GM23338 (cell line): Measurements from ENCODE around the gene SCAF4. TPM values are rescaled to one million over a fixed set of nuclear protein-coding genes. Genes with fewer than 3 reads are reported as not detected.

ENCODE experiments used
- ATAC-seq: fragments of 200-7000 bp; cut with Tn5 transposase; 3 replicates; pipeline ENCODE4 v1.9.1; 2020
- DNase-seq: peaks from one replicate; pipeline ENCODE4 v3.0.0-alpha.2; 2015; ENCODE audit warnings: low spot score
- H2AFZ ChIP-seq: fragments of 200-600 bp; sonication (generic); 2 replicates; pipeline ENCODE4 v1.8.0; 2016; ENCODE audit warnings: antibody characterized with exemption, mild to moderate bottlenecking, moderate library complexity
- H3F3A ChIP-seq: fragments of 200-600 bp; sonication (generic); replicated peaks from 2 replicates; pipeline ENCODE4 v1.8.0; 2017; ENCODE audit warnings: antibody characterized with exemption, mixed run types, low read depth
- H3K27ac ChIP-seq: fragments of 200-600 bp; sonication (generic); 2 replicates; pipeline ENCODE4 v1.6.1; 2016; ENCODE audit warnings: low read depth
- H3K27me3 ChIP-seq: fragments of 200-600 bp; sonication (generic); 2 replicates; pipeline ENCODE4 v1.8.0; 2016; ENCODE audit warnings: mild to moderate bottlenecking, mixed run types, moderate library complexity; ENCODE audit not compliant: insufficient read depth
- H3K36me3 ChIP-seq: fragments of 200-600 bp; sonication (generic); 2 replicates; pipeline ENCODE4 v1.8.0; 2016; ENCODE audit warnings: mild to moderate bottlenecking; ENCODE audit not compliant: insufficient read depth
- H3K4me1 ChIP-seq: fragments of 200-600 bp; sonication (generic); 2 replicates; pipeline ENCODE4 v1.8.0; 2016; ENCODE audit warnings: mild to moderate bottlenecking, moderate library complexity; ENCODE audit not compliant: insufficient read depth
- H3K4me2 ChIP-seq: fragments of 200-600 bp; sonication (generic); 2 replicates; pipeline ENCODE4 v1.7.1; 2017; ENCODE audit warnings: mixed run types
- H3K4me3 ChIP-seq: fragments of 200-600 bp; sonication (generic); 2 replicates; pipeline ENCODE4 v1.6.1; 2016; ENCODE audit warnings: mixed run types
- H3K79me2 ChIP-seq: fragments of 200-600 bp; sonication (generic); replicated peaks from 2 replicates; pipeline ENCODE4 v1.8.0; 2017; ENCODE audit warnings: mild to moderate bottlenecking; ENCODE audit not compliant: insufficient read depth
- H3K9me2 ChIP-seq: fragments of 200-600 bp; sonication (generic); 2 replicates; pipeline ENCODE4 v1.8.0; 2017; ENCODE audit not compliant: insufficient read depth
- H4K20me1 ChIP-seq: fragments of 200-600 bp; sonication (generic); replicated peaks from 2 replicates; pipeline ENCODE4 v1.8.0; 2017; ENCODE audit warnings: mild to moderate bottlenecking; ENCODE audit not compliant: insufficient read depth
- H3K27ac Mint-ChIP-seq: 2 replicates; pipeline ENCODE4 v1.8.0; 2020; ENCODE audit warnings: inconsistent platforms, mild to moderate bottlenecking, moderate library complexity, mixed read lengths
- H3K27me3 Mint-ChIP-seq: 3 replicates; pipeline ENCODE4 v1.8.0; 2022; ENCODE audit warnings: low read depth, mild to moderate bottlenecking, moderate library complexity, mixed read lengths, inconsistent platforms; ENCODE audit not compliant: insufficient read depth, poor library complexity
- H3K36me3 Mint-ChIP-seq: 3 replicates; pipeline ENCODE4 v1.8.0; 2021; ENCODE audit warnings: low read depth, mild to moderate bottlenecking, inconsistent platforms, moderate library complexity, mixed read lengths
- H3K4me1 Mint-ChIP-seq: 3 replicates; pipeline ENCODE4 v1.8.0; 2020; ENCODE audit warnings: mild to moderate bottlenecking, inconsistent platforms, mixed read lengths
- H3K4me3 Mint-ChIP-seq: 3 replicates; pipeline ENCODE4 v1.8.0; 2021; ENCODE audit warnings: moderate library complexity, mild to moderate bottlenecking, inconsistent platforms, mixed read lengths
- H3K9me3 Mint-ChIP-seq: 3 replicates; pipeline ENCODE4 v1.8.0; 2020; ENCODE audit warnings: moderate library complexity, mild to moderate bottlenecking, inconsistent platforms, mixed read lengths
- EZH2 ChIP-seq: fragments of 200-600 bp; sonication (generic); IDR thresholded peaks from one replicate; pipeline ENCODE4 v1.8.0; 2017; ENCODE audit warnings: antibody characterized with exemption, mild to moderate bottlenecking, low read depth; ENCODE audit not compliant: unreplicated experiment
- EZH2phosphoT487 ChIP-seq: fragments of 200-600 bp; sonication (generic); IDR thresholded peaks from one replicate; pipeline ENCODE4 v1.8.1; 2018; ENCODE audit warnings: antibody characterized with exemption; ENCODE audit not compliant: unreplicated experiment
- JUNB ChIP-seq: IDR thresholded peaks from one replicate; pipeline ENCODE4 v1.6.1; 2016; ENCODE audit warnings: antibody characterized with exemption; ENCODE audit not compliant: unreplicated experiment
- NANOG ChIP-seq: IDR thresholded peaks from 2 replicates; pipeline ENCODE4 v1.6.1; 2016; ENCODE audit warnings: antibody characterized with exemption, borderline replicate concordance
- POLR2AphosphoS5 ChIP-seq: IDR thresholded peaks from 2 replicates; pipeline ENCODE4 v1.6.1; 2016; ENCODE audit warnings: antibody characterized with exemption, low read depth
- ZNF114 ChIP-seq: fragments of 250-450 bp; sonication (Bioruptor Pico); IDR thresholded peaks from 2 replicates; pipeline ENCODE4 v1.5.0; 2020; ENCODE audit warnings: mild to moderate bottlenecking, moderate library complexity
- ZNF331 ChIP-seq: fragments of 250-450 bp; sonication (Bioruptor Pico); IDR thresholded peaks from 2 replicates; pipeline ENCODE4 v1.5.0; 2020; ENCODE audit warnings: low read depth, mild to moderate bottlenecking, moderate library complexity
- polyA plus RNA-seq: library from polyadenylated mRNA; unstranded; fragments of >200 nt; fragmentation: Nextera tagmentation; extraction: Ambion mirVana; gene quantifications from 2 replicates; pipeline ENCODE4 v1.2.1, GENCODE V29; 2016
- total RNA-seq: library from RNA; depleted of rRNA; stranded (reverse); fragments of >200 nt; shearing (Covaris generic); gene quantifications from 2 replicates; pipeline ENCODE4 v1.2.3, GENCODE V29; 2014
- TF ChIP-seq, protein P1 (sequence below): IDR thresholded peaks from 2 replicates; pipeline ENCODE4 v1.6.1; 2016; ENCODE audit warnings: antibody characterized with exemption
- TF ChIP-seq, protein P2 (sequence below): IDR thresholded peaks from one replicate; pipeline ENCODE4 v1.6.1; 2018; ENCODE audit warnings: antibody characterized with exemption; ENCODE audit not compliant: unreplicated experiment
- TF ChIP-seq, protein P3 (sequence below), 2 experiments: fragments of 200-600 bp in 1 of 2; sonication (generic) in 1 of 2; conservative IDR thresholded peaks; 2 replicates each; pipeline versions ENCODE4 v1.5.1 to v1.6.1; 2016 to 2017; ENCODE audit warnings: antibody characterized with exemption in 2 of 2, low read depth in 2 of 2, mild to moderate bottlenecking in 2 of 2, moderate library complexity in 1 of 2
- TF ChIP-seq, protein P4 (sequence below): fragments of 250-450 bp; sonication (Bioruptor Pico); IDR thresholded peaks from 2 replicates; pipeline ENCODE4 v1.5.0; 2020; ENCODE audit warnings: mild to moderate bottlenecking, moderate library complexity

The SCAF4 gene
- total and polyA plus RNA-seq, 2 experiments from 2014 or later: 29.7 to 45.8 TPM

DNA sequence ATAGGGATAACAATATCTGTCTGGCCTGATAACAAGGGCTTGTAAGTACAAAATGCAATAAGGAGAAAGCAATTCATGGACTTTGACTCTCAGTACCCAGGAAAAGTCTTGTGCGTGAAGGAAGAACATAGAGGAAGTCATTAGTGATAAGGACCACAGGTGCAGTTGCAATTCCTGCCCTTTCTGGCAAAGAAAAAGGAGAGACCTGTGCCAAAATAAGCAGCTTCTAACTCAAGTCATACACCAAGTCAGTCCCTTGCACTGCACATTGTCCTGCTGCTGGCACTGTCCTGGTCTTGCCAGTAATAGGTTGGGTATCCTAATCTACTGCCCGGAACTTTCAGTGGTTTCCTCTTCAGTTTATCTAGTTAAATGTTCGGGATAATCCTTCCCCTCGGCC is 87.3 kb downstream of the SCAF4 start (continued):
- no peak for TF ChIP-seq POLR2AphosphoS5
- TF ChIP-seq, protein P1, sequence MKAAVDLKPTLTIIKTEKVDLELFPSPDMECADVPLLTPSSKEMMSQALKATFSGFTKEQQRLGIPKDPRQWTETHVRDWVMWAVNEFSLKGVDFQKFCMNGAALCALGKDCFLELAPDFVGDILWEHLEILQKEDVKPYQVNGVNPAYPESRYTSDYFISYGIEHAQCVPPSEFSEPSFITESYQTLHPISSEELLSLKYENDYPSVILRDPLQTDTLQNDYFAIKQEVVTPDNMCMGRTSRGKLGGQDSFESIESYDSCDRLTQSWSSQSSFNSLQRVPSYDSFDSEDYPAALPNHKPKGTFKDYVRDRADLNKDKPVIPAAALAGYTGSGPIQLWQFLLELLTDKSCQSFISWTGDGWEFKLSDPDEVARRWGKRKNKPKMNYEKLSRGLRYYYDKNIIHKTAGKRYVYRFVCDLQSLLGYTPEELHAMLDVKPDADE: no peak

DNA sequence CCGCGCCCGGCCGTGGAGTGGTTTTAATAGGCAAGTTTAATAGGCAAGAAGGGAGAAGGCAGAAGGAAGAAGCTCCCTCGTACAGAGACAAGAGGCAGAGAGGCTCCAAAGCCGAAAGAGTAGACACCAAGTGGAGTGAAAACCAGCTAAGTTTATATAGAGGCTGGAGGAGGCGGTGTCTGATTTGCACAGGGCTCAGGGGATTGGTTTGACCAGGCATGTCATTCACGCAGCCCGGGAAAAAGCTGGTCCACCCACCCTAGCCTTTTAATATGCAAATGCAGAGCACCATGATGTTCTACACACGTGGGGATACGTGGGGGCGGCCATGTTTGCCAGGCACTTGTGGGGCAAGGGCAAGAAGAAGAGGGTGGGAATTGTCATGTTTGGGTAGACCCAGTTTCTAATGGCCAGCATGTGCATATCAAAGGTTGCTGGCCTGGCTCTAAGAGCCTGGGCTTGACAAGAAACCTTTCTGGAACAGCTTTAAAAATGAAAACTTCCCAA is 90.4 kb downstream of the SCAF4 start:
- Histone ChIP-seq H3K27me3 (no peaks in the 10 kb centered on the region), H3K4me3 (no peak overlapping the region), H3K36me3 (no peaks in the 10 kb centered on the region), H3K27ac (no peak overlapping the region), H3K9me2 (no peaks in the 10 kb centered on the region), H2AFZ (no peak overlapping the region), H3K4me2 (no peak overlapping the region), H4K20me1 (no peaks in the 10 kb centered on the region), H3K79me2 (no peaks in the 10 kb centered on the region), H3K4me1 (no peaks in the 10 kb centered on the region), H3F3A (no peaks in the 10 kb centered on the region)
- DNase-seq (peak; percentile 24), ATAC-seq (no peak)
- H3K4me1 Mint-ChIP-seq: no peaks in the 10 kb centered on the region
- H3K4me3 Mint-ChIP-seq: no peak overlapping the region
- TF ChIP-seq ZNF114 (CRISPR knock-in tag): no peak
- TF ChIP-seq, protein P2, sequence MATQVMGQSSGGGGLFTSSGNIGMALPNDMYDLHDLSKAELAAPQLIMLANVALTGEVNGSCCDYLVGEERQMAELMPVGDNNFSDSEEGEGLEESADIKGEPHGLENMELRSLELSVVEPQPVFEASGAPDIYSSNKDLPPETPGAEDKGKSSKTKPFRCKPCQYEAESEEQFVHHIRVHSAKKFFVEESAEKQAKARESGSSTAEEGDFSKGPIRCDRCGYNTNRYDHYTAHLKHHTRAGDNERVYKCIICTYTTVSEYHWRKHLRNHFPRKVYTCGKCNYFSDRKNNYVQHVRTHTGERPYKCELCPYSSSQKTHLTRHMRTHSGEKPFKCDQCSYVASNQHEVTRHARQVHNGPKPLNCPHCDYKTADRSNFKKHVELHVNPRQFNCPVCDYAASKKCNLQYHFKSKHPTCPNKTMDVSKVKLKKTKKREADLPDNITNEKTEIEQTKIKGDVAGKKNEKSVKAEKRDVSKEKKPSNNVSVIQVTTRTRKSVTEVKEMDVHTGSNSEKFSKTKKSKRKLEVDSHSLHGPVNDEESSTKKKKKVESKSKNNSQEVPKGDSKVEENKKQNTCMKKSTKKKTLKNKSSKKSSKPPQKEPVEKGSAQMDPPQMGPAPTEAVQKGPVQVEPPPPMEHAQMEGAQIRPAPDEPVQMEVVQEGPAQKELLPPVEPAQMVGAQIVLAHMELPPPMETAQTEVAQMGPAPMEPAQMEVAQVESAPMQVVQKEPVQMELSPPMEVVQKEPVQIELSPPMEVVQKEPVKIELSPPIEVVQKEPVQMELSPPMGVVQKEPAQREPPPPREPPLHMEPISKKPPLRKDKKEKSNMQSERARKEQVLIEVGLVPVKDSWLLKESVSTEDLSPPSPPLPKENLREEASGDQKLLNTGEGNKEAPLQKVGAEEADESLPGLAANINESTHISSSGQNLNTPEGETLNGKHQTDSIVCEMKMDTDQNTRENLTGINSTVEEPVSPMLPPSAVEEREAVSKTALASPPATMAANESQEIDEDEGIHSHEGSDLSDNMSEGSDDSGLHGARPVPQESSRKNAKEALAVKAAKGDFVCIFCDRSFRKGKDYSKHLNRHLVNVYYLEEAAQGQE: no peak
- TF ChIP-seq, protein P3, sequence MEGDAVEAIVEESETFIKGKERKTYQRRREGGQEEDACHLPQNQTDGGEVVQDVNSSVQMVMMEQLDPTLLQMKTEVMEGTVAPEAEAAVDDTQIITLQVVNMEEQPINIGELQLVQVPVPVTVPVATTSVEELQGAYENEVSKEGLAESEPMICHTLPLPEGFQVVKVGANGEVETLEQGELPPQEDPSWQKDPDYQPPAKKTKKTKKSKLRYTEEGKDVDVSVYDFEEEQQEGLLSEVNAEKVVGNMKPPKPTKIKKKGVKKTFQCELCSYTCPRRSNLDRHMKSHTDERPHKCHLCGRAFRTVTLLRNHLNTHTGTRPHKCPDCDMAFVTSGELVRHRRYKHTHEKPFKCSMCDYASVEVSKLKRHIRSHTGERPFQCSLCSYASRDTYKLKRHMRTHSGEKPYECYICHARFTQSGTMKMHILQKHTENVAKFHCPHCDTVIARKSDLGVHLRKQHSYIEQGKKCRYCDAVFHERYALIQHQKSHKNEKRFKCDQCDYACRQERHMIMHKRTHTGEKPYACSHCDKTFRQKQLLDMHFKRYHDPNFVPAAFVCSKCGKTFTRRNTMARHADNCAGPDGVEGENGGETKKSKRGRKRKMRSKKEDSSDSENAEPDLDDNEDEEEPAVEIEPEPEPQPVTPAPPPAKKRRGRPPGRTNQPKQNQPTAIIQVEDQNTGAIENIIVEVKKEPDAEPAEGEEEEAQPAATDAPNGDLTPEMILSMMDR (conservative IDR thresholded peaks at IDR 0.05; ENCODE audit: low read depth in 2 of 2): no peak
- no peak for TF ChIP-seq NANOG
- TF ChIP-seq JUNB: no peak
- TF ChIP-seq, protein P1: no peak
- no peak for TF ChIP-seq EZH2
- TF ChIP-seq EZH2phosphoT487: no peak
- TF ChIP-seq, protein P4, sequence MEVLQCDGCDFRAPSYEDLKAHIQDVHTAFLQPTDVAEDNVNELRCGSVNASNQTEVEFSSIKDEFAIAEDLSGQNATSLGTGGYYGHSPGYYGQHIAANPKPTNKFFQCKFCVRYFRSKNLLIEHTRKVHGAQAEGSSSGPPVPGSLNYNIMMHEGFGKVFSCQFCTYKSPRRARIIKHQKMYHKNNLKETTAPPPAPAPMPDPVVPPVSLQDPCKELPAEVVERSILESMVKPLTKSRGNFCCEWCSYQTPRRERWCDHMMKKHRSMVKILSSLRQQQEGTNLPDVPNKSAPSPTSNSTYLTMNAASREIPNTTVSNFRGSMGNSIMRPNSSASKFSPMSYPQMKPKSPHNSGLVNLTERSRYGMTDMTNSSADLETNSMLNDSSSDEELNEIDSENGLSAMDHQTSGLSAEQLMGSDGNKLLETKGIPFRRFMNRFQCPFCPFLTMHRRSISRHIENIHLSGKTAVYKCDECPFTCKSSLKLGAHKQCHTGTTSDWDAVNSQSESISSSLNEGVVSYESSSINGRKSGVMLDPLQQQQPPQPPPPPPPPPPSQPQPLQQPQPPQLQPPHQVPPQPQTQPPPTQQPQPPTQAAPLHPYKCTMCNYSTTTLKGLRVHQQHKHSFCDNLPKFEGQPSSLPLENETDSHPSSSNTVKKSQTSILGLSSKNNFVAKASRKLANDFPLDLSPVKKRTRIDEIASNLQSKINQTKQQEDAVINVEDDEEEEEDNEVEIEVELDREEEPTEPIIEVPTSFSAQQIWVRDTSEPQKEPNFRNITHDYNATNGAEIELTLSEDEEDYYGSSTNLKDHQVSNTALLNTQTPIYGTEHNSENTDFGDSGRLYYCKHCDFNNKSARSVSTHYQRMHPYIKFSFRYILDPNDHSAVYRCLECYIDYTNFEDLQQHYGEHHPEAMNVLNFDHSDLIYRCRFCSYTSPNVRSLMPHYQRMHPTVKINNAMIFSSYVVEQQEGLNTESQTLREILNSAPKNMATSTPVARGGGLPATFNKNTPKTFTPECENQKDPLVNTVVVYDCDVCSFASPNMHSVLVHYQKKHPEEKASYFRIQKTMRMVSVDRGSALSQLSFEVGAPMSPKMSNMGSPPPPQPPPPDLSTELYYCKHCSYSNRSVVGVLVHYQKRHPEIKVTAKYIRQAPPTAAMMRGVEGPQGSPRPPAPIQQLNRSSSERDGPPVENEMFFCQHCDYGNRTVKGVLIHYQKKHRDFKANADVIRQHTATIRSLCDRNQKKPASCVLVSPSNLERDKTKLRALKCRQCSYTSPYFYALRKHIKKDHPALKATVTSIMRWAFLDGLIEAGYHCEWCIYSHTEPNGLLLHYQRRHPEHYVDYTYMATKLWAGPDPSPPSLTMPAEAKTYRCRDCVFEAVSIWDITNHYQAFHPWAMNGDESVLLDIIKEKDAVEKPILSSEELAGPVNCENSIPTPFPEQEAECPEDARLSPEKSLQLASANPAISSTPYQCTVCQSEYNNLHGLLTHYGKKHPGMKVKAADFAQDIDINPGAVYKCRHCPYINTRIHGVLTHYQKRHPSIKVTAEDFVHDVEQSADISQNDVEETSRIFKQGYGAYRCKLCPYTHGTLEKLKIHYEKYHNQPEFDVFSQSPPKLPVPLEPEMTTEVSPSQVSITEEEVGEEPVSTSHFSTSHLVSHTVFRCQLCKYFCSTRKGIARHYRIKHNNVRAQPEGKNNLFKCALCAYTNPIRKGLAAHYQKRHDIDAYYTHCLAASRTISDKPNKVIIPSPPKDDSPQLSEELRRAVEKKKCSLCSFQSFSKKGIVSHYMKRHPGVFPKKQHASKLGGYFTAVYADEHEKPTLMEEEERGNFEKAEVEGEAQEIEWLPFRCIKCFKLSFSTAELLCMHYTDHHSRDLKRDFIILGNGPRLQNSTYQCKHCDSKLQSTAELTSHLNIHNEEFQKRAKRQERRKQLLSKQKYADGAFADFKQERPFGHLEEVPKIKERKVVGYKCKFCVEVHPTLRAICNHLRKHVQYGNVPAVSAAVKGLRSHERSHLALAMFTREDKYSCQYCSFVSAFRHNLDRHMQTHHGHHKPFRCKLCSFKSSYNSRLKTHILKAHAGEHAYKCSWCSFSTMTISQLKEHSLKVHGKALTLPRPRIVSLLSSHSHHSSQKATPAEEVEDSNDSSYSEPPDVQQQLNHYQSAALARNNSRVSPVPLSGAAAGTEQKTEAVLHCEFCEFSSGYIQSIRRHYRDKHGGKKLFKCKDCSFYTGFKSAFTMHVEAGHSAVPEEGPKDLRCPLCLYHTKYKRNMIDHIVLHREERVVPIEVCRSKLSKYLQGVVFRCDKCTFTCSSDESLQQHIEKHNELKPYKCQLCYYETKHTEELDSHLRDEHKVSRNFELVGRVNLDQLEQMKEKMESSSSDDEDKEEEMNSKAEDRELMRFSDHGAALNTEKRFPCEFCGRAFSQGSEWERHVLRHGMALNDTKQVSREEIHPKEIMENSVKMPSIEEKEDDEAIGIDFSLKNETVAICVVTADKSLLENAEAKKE (CRISPR knock-in tag): no peak
- no peak for TF ChIP-seq ZNF331 (CRISPR knock-in tag)
- TF ChIP-seq POLR2AphosphoS5: no peak
- peaks cover 2% of the 10 kb centered on the region; the same call in 1 of the 3 replicates for H3K36me3 Mint-ChIP-seq
- peaks cover 4% of the 10 kb centered on the region for H3K27me3 Mint-ChIP-seq
- H3K27ac Mint-ChIP-seq: no peak overlapping the region
- H3K9me3 Mint-ChIP-seq: peaks cover 11% of the 10 kb centered on the region
